ENCODE data around the gene SSB.
A peak's percentile ranks its signal among the peaks of the same experiment; 100 is the strongest.
"Not testable (repeated sequence)": the region's sequence is repeated elsewhere in the genome, so short reads cannot be mapped to it uniquely, and the experiment has no call there.

The SSB gene

GRCh38 chr2:169798718-169799592 is at the start of gene SSB:
TSS of gene SSB (plus strand) at chr2:169798871. CDS start at chr2:169800961, 2,090 bp downstream.
- peak; percentile 93 for DNase-seq

GRCh38 chr2:169752752-169753151 is 45.9 kb upstream of the SSB start:
- DNase-seq = no peak

GRCh38 chr2:169755083-169755870 is 43.4 kb upstream of the SSB start:
- no peak for DNase-seq

GRCh38 chr2:169756342-169756741 is 42.3 kb upstream of the SSB start:
- no peak for DNase-seq

DNA sequence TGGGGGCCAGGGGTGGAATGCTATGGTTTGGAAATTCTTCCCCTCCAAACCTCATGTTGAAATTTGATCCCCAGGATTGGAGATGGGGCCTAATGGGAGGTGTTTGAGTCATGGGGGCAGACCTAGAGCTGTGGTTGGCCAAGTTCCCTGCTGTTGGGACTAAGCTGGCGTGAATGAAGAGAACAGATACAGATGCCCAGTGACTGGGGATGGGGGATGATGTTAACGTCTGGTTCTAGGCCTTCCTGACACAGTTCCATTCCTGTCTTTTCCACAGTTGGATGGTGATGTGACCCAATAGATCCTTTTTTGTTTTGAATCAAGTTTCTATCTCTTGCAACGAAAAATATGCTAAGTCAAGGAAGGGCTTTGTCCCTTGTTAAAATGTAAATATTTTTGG is 41.3 kb upstream of the SSB start:
- DNase-seq = no peak

GRCh38 chr2:169757778-169758177 is 40.9 kb upstream of the SSB start:
- DNase-seq = no peak

DNA sequence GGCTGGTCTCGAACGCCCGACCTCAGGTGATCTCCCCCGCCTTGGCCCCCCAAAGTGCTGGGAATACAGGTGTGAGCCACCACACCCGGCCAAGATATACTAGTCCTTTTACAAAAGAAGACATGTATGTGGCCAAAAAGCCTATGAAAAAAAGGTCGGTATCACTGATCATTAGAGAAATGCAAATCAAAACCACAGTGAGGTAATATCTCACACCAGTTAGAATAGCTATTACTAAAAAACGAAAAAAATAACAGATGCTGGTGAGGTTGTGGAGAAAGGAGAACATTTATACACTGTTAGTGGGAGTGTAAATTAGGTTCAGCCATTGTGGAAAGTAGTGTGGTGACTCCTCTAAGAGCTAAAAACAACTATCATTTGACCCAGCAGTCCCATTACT is 38.7 kb upstream of the SSB start:
- no peak for DNase-seq

- not testable (repeated sequence) for DNase-seq
These were observed 37.9 kb upstream of the SSB start for GRCh38 chr2:169760798-169761197.

GRCh38 chr2:169761251-169761969 is 37.3 kb upstream of the SSB start:
- DNase-seq = no peak

DNA sequence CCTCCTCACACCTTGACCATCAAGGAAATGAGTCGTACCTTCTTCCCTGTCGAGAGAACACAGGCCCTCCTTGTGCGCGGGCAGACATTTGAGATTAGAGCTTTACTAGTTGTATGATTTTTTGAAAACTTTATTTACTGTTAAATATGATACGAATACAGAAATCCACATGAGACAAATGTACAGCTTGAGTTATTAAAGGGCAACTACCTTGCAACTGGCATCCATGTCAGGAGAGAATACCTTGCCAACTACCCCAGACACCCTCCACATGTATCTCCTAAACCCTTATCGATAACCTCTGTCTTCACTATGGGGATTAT is 36.7 kb upstream of the SSB start:
- no peak for DNase-seq

- DNase-seq = no peak
These were observed 33.1 kb upstream of the SSB start for GRCh38 chr2:169765523-169765922.

DNA sequence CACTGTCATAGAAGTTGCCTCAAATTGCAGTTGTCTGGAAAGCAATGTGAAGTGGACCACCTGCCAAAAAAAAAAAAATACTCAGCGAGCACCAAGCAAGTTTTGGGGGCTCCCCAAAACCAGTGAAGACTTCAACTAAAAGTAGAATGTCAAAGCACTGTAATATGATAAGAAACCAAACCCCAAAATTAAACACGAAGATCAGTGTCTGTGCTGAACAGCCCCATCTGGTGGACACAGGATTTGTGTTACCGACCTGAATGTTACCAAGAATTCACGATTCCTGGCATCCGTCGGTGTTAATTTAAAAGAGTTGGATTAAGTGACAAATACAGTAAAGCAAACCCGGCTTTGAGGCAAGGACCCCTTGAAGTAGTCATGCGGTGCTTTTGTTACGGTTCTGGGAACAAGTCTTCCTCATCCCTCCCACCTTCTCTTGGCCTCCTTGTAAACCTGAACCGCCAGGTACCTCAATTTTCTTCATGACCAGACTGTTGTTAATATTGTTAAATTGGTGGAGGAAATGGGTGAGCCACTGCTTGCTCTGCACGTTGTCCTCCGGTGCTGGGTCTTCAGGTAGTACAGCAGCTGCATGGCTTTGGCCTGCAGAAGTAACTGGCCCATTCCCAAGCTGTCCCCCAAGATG is 31.3 kb upstream of the SSB start:
- peak; percentile 83 for DNase-seq

GRCh38 chr2:169768262-169768995 is 30.2 kb upstream of the SSB start:
- peak; percentile 32 for DNase-seq

DNA sequence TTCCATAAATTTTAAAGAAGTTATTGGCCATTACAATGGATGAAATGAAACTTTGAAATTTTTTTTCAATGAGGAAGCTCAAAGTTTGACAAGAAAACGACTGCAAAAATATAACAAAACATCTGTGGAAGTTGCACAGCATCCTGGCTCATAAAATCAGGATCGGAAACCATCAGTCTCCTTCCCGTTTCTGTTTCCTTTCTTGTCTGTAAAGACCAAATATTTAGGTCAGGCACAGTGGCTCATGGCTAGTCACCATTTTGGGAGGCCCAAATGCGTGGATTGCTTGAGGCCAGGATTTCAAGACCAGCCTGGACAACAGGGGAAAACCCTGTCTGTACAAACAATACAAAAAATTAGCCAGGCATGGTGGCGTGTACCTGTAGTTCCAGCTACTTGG is 27.6 kb upstream of the SSB start:
- no peak for DNase-seq

GRCh38 chr2:169771612-169772011 is 27.1 kb upstream of the SSB start:
- no peak for DNase-seq

DNA sequence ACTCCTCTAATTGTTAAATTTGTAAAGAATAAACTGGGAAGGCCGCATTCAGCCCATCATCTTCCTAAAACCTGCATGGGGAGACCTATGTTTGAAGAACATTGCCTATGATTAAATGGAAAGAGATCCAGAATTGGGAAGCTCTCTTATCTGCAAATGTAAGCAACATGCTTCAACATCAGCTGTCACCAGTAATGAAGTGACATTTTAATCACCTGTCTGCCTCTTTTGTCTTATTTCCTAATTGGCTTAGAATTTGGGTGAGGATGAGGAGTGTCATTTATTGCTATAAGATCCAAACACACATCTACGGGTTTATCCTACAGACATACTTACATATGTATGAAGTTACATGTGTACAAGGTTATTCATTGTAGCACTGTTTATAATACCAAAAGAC is 26.0 kb upstream of the SSB start:
- DNase-seq = no peak

- DNase-seq = no peak
These were observed 23.3 kb upstream of the SSB start for GRCh38 chr2:169775354-169775753.

GRCh38 chr2:169775765-169776164 is 22.9 kb upstream of the SSB start:
- DNase-seq = peak; percentile 33

GRCh38 chr2:169776252-169776761 is 22.4 kb upstream of the SSB start:
- DNase-seq = no peak

DNA sequence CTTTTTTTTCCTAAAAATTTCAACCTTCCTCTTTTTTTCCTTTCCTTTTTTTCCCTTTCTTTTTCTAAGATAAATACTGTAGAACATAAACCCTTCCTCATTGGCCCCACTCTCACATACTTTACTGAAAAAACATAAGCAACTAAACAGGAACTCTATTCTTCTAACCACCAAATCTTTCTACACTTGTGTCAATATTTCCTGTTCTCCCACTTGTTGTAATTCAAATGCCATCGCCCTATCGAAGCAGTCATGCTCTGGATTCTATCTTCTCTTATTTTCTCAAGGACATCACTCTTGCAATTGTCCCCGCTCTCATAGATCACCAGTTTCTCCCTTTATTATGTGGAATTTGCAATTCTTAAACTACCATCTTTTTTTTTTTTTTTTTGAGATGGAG is 20.2 kb upstream of the SSB start:
- DNase-seq = no peak

GRCh38 chr2:169781249-169782013 is 17.2 kb upstream of the SSB start:
- DNase-seq = no peak

Measured in hematopoietic multipotent progenitor cell treated with erythropoietin and hydrocortisone succinate and interleukin-3 and kit ligand, for 8 days (in vitro differentiated cells).